ENCODE measurements around the gene ST3GAL5. TPM values are rescaled to one million over a fixed set of nuclear protein-coding genes. Genes with fewer than 3 reads are reported as not detected.
A peak's percentile ranks its signal among the peaks of the same experiment; 100 is the strongest.

Gene ST3GAL5
- total RNA-seq, 1 donor from 2014 or later, result 25.8 TPM

- peaks cover 19% of the 10 kb centered on the region for H3K36me3 Mint-ChIP-seq
- H3K4me3 Mint-ChIP-seq, result no peak overlapping the region
- H3K27ac Mint-ChIP-seq, result peak overlapping the region; percentile 60
- H3K27me3 Mint-ChIP-seq (ENCODE audit: low read depth), result no peaks in the 10 kb centered on the region
- H3K4me1 Mint-ChIP-seq, result peaks cover 11% of the 10 kb centered on the region
- no peaks in the 10 kb centered on the region for H3K9me3 Mint-ChIP-seq
- DNase-seq (ENCODE audit: low spot score in 2 of 2, unreplicated experiment in 2 of 2), result no peak
- TF ChIP-seq CTCF (IDR thresholded peaks at IDR 0.05; ENCODE audit: unreplicated experiment), result no peak
Observed at GRCh38 chr2:85853499-85854165, 35.2 kb downstream of the ST3GAL5 start.

GRCh38 chr2:85852937-85853498, 35.8 kb downstream of the ST3GAL5 start:
- peaks cover 19% of the 10 kb centered on the region for H3K36me3 Mint-ChIP-seq

GRCh38 chr2:85852152-85852840, 36.5 kb downstream of the ST3GAL5 start:
- H3K27ac Mint-ChIP-seq, result no peak overlapping the region
- H3K36me3 Mint-ChIP-seq, result peaks cover 15% of the 10 kb centered on the region
- no peak for TF ChIP-seq CTCF (IDR thresholded peaks at IDR 0.05; ENCODE audit: unreplicated experiment)
- no peaks in the 10 kb centered on the region for H3K27me3 Mint-ChIP-seq (ENCODE audit: low read depth)
- H3K9me3 Mint-ChIP-seq, result no peaks in the 10 kb centered on the region
- H3K4me3 Mint-ChIP-seq, result no peak overlapping the region
- no peak for DNase-seq (ENCODE audit: low spot score in 2 of 2, unreplicated experiment in 2 of 2)
- peaks cover 11% of the 10 kb centered on the region for H3K4me1 Mint-ChIP-seq

More at GRCh38 chr2:85852937-85853498, 35.8 kb downstream of the ST3GAL5 start:
- DNase-seq (ENCODE audit: low spot score in 2 of 2, unreplicated experiment in 2 of 2), result no peak
- Mint-ChIP-seq H3K27ac (no peak overlapping the region), H3K27me3 (ENCODE audit: low read depth) (no peaks in the 10 kb centered on the region), H3K9me3 (no peaks in the 10 kb centered on the region), H3K4me3 (no peak overlapping the region), H3K4me1 (peaks cover 11% of the 10 kb centered on the region)
- no peak for TF ChIP-seq CTCF (IDR thresholded peaks at IDR 0.05; ENCODE audit: unreplicated experiment)

- Mint-ChIP-seq H3K27ac (no peak overlapping the region), H3K36me3 (peaks cover 18% of the 10 kb centered on the region)
Observed at GRCh38 chr2:85851253-85852151, 37.3 kb downstream of the ST3GAL5 start.

More at GRCh38 chr2:85851253-85852151, 37.3 kb downstream of the ST3GAL5 start:
- no peak for TF ChIP-seq CTCF (IDR thresholded peaks at IDR 0.05; ENCODE audit: unreplicated experiment)
- H3K27me3 Mint-ChIP-seq (ENCODE audit: low read depth), result no peaks in the 10 kb centered on the region
- DNase-seq (ENCODE audit: low spot score in 2 of 2, unreplicated experiment in 2 of 2), result no peak
- H3K4me1 Mint-ChIP-seq, result peaks cover 11% of the 10 kb centered on the region
- H3K4me3 Mint-ChIP-seq, result no peak overlapping the region
- H3K9me3 Mint-ChIP-seq, result no peaks in the 10 kb centered on the region

Data from mesothelial cell of epicardium (in vitro differentiated cells).